GM21423 (cell line): ENCODE measurements around the gene PTCHD1.

Experiments
- ATAC-seq: cut with Tn5 transposase; IDR thresholded peaks from one replicate; pipeline ENCODE4 v1.9.1; 2021; ENCODE audit warnings: mild to moderate bottlenecking, moderate library complexity; ENCODE audit not compliant: unreplicated experiment

The PTCHD1 gene

DNA sequence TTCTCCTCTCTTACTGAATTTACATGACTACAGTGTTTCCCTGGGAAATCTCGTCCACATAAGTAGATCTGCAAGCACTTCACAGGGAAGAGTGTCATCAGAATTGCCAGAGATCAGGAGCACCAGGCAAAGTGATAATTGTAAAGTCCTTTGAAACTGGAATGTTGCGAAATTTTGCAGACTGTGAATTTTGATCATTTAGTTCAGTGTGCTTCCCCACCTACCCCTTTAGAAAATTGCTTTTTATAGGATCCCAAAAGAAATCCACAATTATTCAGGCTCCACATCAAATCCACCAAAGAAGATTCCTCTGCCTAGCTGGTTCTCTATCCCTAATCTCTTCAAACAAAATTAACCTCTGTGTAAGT, 10.2 kb downstream of the PTCHD1 start:
- ATAC-seq: no peak

DNA sequence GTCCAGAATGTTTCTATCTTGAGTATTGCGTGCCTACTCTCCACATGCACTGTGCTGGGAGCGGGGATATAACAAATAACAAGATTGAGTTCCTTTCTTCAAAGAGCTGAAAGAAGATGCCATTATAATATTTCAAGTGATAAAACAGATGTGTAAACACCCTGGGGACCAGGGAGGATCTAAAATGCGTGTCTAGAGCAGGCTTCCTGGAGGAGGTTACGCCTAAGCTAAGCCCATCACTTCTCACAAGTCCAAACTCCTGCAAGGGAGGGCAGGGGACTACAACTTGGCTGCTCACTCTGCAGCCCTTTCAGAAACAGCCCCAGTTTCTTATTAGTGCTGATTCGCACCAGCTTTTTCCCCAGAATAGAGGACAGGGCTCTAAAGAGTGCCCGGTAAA, 21.5 kb downstream of the PTCHD1 start:
- no peak for ATAC-seq

DNA sequence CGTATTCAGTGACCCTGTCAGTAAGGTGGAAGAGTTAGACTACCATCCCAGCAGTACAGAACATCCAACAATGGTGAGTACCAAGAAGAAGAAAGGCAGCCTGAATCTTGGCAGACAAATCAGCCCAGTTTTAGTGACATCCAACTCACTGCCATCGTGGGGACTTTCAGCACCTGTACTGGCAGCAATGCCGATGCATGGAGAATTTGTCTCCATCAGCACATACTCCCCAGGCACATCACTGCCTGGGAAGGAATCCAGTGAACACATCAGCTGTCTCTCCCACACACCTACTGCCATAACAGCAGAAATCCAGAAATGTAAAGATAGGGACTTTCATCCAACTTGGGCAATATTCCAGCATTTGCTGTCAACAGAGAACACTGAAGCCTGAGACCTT, 29.8 kb downstream of the PTCHD1 start:
- no peak for ATAC-seq

DNA sequence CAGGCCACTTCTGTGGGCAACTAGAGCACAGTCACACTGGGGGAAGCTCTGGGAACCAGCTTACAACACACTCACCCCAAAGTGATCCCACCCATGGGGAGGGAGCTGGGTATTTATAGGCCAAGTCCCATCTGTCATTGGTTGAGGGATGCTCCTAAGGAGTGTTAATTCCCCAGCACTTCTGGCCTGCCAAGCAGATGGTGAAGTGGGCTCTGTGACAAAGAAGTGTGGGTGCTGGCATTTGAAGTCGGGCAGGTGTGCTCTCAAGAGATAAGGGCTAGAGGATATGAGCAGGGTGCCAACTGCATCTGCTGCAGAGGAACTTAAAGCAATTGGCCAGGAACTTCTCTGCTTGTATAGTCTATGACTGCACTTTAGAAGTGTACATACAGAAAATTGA, 30.9 kb downstream of the PTCHD1 start:
- no peak for ATAC-seq

DNA sequence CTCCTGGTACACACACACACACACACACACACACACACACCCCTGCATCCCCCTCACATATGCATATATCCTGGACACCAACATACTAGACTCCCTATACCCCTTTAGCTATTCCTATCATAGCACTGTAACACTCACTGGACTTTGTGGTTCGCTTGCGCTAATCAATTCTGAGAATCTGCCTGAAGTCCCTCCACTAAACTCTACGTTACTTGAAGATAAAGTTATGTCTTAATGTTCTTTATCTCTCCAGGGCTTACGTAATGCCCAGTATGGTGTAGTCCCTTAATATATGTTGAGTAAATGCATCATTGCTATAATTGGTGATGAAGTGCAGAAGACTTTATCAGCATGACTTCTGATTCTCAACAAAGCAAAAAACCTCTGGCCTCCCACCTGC, 32.3 kb downstream of the PTCHD1 start:
- no peak for ATAC-seq

DNA sequence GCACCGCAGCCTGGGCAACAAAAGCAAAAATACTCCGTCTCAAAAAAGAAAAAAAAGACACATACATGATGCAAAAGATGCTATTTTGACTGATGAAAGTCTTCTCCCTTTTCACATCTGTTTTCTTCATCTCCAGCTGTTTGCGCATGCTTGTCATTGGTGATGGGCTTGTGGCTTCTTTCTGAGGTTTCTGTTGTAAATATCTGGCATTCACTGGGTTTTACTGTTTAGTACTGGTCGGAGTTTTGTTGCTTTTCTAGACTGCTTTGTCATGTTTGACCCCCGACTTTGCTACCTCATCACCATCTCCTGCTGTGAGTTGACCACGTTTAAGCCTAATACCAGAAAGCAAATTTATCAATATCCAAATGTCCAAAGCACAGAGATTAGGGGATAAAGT, 34.4 kb downstream of the PTCHD1 start:
- ATAC-seq: no peak

DNA sequence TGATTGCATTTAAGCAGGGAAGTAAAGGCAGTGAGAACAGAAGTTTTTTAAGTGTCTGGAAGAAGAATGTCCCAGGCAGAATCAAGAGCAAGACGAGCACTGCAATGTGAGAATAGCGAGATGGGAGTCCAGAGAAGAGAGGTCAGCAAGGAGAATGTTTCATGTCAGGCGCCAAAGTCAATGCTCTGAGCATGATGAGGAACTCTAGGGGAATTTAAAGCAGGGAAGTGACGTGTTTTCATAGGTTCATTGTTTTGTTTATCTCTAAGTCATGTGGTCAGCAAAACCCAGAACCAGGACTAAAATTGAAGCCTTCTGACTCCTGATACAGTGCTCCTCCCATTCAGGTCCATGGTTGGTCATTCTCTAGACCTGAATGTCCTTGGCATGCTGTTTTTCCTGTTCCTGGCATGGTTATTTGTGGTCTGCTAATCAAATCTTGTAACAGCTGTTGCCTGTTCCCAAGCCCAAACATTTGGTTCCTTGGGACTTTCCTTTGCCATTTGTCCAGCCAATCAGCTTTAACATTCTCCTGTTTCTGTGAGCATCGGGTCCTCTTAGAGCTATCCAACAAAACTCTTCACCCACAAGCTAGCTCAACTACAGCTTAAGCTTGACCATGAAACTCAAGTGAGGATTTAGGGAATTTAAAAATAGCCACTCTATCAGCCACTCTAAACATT, 37.7 kb downstream of the PTCHD1 start:
- no peak for ATAC-seq

DNA sequence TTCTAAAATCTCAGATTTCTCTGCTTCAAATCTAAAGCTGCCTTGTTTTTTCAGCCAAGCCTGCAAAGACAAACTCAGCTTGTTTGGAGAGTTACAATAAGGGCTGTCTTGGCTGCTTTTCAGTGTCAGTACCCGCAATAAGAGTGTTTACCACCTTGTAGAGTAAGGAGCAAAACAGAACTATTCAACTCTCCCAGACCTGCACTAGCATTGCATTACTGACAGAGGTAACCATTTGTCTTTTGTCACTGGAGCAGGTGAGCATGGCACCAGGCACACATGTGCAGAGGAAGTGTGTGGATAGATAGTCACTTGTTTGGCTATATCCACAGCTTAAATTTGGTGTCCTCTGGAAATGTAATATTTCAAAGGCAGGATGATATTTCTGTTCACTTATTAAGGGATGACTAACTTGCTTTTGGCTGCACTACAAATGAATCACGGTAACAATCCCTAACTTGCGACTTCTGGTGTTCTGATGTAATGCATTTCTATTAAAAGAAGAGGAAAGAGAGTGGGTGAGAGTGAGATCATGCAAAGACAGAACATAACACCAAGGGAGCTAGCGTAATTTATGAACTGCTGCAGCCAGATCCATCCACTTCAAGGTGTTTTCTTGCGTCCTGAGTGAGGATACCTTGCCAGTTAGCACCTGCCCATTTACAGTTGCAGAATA, 38.6 kb downstream of the PTCHD1 start:
- ATAC-seq: no peak

DNA sequence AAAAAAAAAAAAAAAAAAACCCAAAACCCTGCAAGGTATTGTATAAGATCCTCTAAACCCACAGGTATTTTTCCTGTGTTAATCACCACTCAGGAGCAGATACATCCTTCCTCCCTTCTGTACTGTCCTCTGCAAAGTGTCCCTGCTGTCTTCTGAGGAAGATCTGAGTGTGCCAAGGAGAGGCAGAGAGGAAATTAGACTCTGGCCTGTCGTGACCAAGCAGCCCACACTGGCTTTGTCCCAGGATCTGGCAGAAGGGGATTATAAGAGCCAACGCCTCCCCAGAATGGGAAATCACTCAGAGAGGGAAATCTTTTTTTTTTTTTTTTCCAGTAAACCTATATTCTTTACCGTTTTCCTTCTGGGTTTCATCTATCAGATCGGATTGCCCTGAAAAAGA, 39.6 kb downstream of the PTCHD1 start:
- no peak for ATAC-seq

DNA sequence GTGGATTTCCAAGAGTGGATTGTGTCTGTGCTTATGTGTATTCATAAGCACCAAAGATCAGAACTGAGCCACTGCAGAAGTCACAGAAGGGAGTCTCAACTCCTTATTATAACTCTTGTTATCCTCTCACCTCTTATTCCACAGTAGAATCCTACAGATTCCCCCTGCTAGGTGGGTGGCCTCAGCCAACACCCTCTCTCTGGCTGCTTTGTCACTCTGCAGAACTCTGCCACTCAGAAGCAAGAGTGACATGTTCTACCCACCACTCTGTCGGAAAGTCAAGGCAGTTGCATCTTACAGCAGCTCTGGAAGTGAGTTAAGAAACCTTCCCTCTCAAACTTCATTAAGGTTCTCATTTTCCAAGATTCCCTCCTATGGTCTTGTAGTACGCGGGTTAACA, 41.9 kb downstream of the PTCHD1 start:
- no peak for ATAC-seq

DNA sequence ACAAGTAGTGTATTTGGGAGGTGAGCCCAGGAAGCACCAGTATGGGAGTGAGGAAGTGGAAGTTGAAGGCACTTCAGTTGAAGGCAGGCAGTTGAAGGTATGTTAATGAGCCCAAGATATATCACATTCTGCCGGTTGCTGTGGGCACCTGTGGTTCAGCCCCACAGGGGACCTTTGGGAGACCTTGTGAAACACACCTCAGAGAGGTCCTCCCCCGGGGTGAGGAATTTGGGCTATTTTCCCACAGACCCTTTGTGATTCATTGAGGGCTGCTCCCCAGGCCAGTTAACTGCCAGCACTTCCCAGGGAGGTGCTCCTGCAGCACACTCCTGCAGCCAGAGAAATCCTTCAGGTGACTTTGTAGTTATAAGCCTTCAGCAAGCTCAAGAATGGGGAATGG, 45.9 kb downstream of the PTCHD1 start:
- ATAC-seq: no peak

DNA sequence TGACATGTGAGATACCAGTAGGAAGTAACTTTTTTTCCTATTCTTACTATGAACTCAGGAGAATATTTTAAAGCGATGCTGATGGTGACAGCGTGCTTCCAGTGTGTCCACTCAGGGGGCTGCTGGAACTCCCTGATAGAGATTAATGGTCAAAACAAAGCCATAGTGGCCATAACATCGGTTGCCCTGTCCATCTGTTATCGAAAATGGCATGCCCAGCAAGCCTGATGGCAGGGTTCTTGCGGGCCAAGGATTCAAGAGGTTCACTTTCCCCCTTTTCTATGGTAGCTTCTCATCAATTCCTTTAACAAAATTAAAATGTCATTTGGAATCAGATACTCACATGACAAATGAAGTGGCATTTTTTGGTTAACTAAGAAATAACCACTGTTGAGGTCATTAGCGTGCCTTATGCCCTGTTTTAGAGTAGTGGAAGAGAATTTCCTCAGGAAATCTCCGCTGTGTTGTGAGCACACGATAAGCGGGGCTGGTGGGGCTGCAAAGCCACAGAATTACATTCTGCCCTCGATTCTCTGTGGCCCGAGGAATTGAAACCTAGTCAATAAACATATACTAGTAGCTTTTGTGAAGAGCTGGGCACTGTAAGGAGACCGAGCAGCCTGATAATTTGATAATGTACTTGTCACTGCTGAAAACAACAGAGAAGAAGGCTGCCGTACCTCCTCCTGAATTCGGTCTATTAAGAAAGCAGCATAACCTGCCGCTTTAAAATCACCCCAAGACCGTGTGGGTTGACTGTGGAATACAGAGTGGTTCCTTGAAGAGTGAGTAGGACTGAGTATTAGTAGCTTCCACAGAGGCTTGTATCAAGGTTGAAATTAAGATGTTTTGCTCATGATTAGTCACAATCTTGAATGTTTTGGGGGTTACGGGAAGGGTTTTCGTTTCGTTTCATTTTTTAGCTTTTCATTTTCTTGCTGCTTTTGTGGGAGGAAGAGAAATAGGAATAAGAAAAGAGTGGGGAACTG, 46.7 kb downstream of the PTCHD1 start:
- no peak for ATAC-seq

DNA sequence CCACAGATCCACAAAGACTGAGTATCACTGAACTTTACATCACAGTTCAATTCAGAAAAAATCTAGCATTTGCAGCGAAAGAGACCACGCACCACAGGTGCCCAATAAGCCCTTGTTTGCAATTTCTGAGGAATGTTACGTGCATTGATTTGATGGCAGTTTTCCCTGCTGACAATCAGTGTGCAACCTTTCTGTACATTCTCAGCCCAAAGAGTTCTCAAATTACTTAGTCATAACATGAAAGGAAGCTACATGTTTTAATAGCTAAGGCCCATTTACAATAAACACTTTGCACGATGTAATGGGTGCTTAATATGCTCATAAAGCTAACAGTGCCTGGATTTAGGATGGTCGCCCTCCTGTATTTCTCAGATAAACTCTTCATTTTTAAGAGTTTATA, 47.9 kb downstream of the PTCHD1 start:
- no peak for ATAC-seq

DNA sequence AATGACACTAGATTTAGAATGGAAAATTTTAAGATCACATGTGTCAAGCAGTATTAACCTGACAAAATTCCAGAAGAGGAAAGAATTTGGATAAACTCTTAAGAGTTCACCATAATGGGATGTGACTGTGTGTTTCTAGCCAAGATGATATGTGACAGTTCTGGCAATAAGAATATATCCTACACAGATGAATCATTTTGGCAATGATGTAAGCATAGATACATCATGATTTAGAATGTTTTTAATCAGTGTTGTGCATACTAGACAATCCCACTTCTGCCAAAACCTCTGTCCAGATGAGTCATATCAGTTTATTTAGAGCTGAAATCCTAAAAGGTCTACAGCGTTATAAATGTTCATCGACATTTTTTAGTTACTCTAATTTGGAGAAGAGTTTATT, 48.8 kb downstream of the PTCHD1 start:
- no peak for ATAC-seq

DNA sequence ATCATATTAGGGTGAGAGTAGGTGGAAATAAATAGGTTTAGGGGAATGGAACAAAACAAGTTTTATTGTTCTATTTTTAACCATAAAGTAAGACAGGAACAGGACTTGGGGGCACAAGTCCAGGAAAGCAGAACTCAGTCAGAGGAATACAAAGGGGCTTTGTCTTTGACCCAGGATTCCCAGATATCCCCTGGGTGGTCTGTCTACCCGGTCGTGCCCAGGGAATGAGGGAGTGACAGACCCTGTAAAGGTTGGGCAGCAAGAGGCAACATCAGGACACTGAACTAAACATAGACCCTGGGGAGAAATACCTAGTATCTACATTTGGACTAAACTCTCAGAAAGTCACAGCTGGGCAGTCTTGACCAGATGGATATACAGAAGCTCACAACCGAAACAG, 50.6 kb downstream of the PTCHD1 start:
- no peak for ATAC-seq

DNA sequence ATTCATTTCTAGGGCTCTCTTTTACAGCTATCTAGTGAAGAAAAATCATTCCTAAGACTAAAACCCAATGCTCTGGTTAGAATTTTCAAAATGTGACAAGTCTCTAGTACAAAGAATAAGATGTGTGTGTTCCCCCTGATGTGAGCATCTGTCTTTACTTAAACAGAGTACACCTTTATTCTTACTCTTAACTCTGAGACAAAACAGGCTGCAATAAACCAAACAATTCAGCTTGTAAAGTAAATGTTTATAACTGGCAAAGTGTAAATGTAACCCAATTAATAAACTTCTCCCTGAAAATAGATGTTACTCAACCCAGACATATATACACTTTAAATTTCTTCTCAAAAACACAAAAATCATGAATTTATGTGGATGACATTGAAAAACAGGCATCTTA, 51.6 kb downstream of the PTCHD1 start:
- ATAC-seq: no peak

DNA sequence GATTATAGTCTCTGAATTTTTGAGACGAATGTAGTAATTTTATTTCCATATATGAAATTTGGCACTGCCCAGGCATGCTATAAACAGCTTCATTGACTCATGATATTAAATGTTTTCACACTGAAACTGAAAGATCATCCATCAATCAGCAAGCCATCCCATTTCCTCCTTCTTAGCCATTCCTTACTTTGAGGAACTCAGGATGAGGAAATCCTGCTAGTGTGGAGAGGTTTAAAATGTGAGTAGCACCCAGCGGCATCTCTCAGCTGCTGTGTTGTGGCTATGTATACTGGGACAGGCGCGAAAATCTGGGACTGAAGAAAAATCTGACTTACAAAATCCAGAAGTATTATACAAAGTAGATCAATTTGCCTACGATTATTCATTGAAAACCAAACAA, 52.1 kb downstream of the PTCHD1 start:
- ATAC-seq: no peak

DNA sequence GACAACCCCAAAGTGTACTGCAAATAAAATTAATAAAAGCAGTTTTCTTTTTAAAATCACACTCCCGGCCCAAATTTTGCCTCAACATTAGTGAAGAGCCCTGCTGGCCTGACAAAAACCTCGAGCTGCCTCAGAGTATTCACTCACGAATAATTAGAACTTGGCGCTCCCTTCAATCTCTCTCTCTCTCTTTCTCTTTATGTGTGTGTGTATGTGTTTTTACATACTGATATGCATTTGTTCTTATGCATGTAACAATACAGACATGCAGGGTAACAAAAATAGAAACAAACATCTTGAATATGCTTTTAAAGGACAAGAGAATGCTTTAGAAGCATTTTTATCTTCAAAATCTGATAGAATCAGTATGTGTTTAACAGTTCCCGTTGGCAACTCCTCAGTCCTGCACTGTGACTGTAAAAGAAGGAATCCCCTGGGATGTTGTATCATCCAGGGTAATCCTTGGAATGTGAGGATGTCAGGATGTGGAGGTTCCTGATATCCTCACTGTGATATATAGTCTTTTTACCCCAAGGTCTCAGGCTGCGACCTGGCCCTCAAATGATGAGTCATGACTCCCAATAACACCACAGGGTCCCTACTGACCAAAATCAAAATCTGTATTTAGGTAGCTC, 53.0 kb downstream of the PTCHD1 start:
- no peak for ATAC-seq

DNA sequence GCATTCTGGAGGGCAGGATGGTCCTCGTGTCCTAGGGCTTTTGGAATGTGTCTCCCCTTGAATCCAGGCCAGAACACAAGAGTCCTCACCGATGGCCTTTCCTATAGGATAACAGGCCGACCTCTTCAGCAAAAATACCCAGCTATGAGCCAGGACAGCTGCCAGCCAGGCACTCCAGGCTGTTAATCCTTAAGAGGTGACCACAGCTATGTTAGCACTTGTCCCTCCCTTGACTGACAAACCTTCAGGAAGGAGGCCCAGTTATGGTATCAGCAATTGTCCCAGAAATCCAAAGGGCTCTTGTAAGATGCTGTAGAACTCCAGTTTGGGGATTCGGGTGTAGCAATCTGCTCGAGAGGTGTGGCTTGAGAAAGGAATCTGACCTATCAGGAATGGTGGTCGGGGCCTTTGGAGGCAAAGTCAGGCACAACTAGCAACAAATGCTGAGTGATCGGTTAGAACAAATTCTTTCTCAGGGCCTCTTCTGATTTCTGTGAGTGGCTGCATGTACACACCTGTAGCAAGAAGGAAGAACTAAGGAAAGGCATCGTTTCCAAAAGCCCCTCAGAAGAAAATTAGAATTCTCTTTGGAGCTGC, 54.6 kb downstream of the PTCHD1 start:
- no peak for ATAC-seq

DNA sequence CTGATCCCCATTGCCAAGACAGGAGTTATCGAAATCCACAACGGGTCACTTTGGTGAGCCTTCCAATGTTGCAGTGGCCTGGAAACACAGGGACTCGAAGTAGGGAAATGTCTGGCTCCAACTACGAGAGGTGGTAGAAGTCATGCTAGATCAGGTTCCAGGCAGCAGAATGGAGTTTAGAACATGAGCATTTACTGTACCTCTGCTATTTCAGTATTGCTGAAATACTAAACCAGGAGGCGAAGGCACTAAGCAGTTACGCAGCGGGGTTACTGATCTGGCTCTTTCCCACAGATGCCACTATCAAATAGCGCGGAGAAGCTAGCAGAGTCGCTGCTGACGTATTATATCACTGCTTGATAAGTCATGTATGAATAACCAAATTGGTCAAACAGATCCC, 56.3 kb downstream of the PTCHD1 start:
- ATAC-seq: no peak

DNA sequence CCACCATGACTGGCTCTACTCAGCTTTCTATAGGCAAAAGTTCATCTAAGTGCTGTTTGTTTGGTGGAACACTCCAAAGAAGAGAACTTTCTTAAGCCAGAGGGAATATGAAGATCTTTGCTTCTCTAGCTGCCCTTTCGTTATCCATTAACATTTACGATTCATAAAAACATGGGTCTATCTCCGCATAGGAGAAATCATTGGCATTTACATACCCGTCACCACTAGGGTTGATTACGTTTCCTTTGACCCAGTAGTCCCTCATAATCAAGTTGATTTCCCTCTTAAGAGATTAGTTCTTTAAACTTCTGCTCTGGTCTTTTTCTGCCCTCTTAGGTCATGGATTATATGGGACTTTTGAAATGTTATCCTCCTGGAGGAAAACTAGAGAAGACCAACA, 57.5 kb downstream of the PTCHD1 start:
- no peak for ATAC-seq
